Breast epithelium (tissue), 4 donors: ENCODE data around the gene CEP295NL. TPM values are rescaled to one million over a fixed set of nuclear protein-coding genes. Genes with fewer than 3 reads are reported as not detected.
"Not testable (repeated sequence)": the region's sequence is repeated elsewhere in the genome, so short reads cannot be mapped to it uniquely, and the experiment has no call there.

ENCODE experiments used
- DNase-seq, 2 donors: peaks; one replicate each; pipeline ENCODE4 v3.0.0-alpha.2; 2019; ENCODE audit warnings: low spot score in 2 of 2
- H3K27ac ChIP-seq, 2 donors: fragments of 200-600 bp; sonication (generic) in 1 of 2; one replicate each; pipeline ENCODE4 v1.5.1; 2016 to 2019; ENCODE audit warnings: mild to moderate bottlenecking in 1 of 2
- H3K27me3 ChIP-seq, 2 donors: fragments of 200-600 bp; sonication (generic) in 1 of 2; one replicate each; pipeline versions ENCODE4 v1.5.1 to v1.6.0; 2017 to 2019; ENCODE audit warnings: control low read depth in 1 of 2, mild to moderate bottlenecking in 1 of 2
- H3K36me3 ChIP-seq: fragments of 200-600 bp; one replicate; pipeline ENCODE4 v1.5.1; 2019
- H3K4me1 ChIP-seq, 2 donors: fragments of 200-600 bp; sonication (generic); one replicate each; pipeline ENCODE4 v1.5.1; 2016 to 2019; ENCODE audit warnings: control low read depth in 1 of 2
- H3K4me3 ChIP-seq, 3 donors: fragments of 200-600 bp; sonication (generic); 1 replicate in 2 of 3; 2 replicates in 1 of 3; pipeline ENCODE4 v1.5.1; 2016 to 2019; ENCODE audit warnings: mild to moderate bottlenecking in 3 of 3, moderate library complexity in 2 of 3
- H3K9me3 ChIP-seq, 2 donors: fragments of 200-600 bp; sonication (generic) in 1 of 2; one replicate each; pipeline ENCODE4 v1.5.1; 2016 to 2019; ENCODE audit warnings: control low read depth in 1 of 2
- POLR2A ChIP-seq: fragments of 450-650 bp; IDR thresholded peaks from one replicate; pipeline ENCODE4 v1.6.1; 2016; ENCODE audit warnings: antibody characterized with exemption, mild to moderate bottlenecking, moderate library complexity
- POLR2AphosphoS5 ChIP-seq, 3 donors: sonication (generic); formaldehyde crosslinking; IDR thresholded peaks; one replicate each; pipeline ENCODE4 v1.6.1; 2017; ENCODE audit warnings: antibody characterized with exemption in 3 of 3
- intact Hi-C: fragments of 100-400 bp; cut with DNase I; formaldehyde crosslinking; loops from one replicate; pipeline ENCODE4 v1.15.1; 2023; ENCODE audit warnings: low total_unique reads
- total RNA-seq, 3 donors: library from RNA; depleted of rRNA; stranded (reverse); fragments of >200 nt; gene quantifications; one replicate each; pipeline ENCODE4 v1.1.0, GENCODE V29; 2016
- TF ChIP-seq, protein P1 (sequence below), 3 donors: fragments of 450-650 bp; IDR thresholded peaks; one replicate each; pipeline ENCODE4 v1.5.1; 2016 to 2017; ENCODE audit warnings: antibody characterized with exemption in 3 of 3, mild to moderate bottlenecking in 3 of 3, moderate library complexity in 3 of 3

CEP295NL gene
- total RNA-seq, 3 donors from 2014 or later: 1.8 to 7.2 (median 2.6) TPM

- DNase-seq: no peak
- H3K9me3 ChIP-seq: peaks cover 13% of the 10 kb centered on the region in 2 donors
- no peaks in the 10 kb centered on the region for H3K27me3 ChIP-seq
- intact Hi-C loops: no loop called here
- no peak overlapping the region for H3K27ac ChIP-seq
- no peak overlapping the region for H3K4me3 ChIP-seq
- TF ChIP-seq, protein P1, sequence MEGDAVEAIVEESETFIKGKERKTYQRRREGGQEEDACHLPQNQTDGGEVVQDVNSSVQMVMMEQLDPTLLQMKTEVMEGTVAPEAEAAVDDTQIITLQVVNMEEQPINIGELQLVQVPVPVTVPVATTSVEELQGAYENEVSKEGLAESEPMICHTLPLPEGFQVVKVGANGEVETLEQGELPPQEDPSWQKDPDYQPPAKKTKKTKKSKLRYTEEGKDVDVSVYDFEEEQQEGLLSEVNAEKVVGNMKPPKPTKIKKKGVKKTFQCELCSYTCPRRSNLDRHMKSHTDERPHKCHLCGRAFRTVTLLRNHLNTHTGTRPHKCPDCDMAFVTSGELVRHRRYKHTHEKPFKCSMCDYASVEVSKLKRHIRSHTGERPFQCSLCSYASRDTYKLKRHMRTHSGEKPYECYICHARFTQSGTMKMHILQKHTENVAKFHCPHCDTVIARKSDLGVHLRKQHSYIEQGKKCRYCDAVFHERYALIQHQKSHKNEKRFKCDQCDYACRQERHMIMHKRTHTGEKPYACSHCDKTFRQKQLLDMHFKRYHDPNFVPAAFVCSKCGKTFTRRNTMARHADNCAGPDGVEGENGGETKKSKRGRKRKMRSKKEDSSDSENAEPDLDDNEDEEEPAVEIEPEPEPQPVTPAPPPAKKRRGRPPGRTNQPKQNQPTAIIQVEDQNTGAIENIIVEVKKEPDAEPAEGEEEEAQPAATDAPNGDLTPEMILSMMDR (IDR thresholded peaks at IDR 0.05): no peak
- TF ChIP-seq POLR2A (no peak), POLR2AphosphoS5 (IDR thresholded peaks at IDR 0.05) (no peak)
- H3K36me3 ChIP-seq: no peaks in the 10 kb centered on the region
- H3K4me1 ChIP-seq: peaks cover 0 to 2% of the 10 kb centered on the region in 2 donors
Observed at GRCh38 chr17:78947235-78948149, 44.5 kb upstream of the CEP295NL start.

DNA sequence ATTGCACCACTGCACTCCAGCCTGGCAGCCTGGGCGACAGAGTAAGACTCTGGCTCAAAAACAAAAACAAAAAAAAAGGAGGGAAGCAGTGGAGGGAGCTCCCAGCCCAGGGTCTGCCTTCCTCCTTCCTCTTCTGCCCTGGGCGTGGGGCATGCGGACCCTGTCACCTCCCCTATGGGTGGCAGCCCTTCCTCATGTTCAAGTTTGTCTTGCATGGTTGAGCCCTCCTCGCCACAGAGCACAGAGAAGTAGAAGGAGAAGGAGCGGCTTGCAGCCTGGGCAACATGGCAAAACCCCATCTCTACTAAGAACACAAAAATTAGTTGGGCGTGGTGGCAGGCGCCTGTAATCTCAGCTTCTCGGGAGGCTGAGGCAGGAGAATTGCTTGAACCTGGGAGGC is 43.6 kb upstream of the CEP295NL start:
- no peak for DNase-seq
- Histone ChIP-seq H3K4me3 (no peak overlapping the region), H3K9me3 (peaks cover 13% of the 10 kb centered on the region in 2 donors), H3K27ac (no peak overlapping the region), H3K27me3 (no peaks in the 10 kb centered on the region), H3K4me1 (no peaks in the 10 kb centered on the region), H3K36me3 (no peaks in the 10 kb centered on the region)
- TF ChIP-seq, protein P1 (IDR thresholded peaks at IDR 0.05): no peak
- TF ChIP-seq POLR2AphosphoS5 (IDR thresholded peaks at IDR 0.05) (no peak), POLR2A (no peak)
- intact Hi-C loops: no loop called here

DNA sequence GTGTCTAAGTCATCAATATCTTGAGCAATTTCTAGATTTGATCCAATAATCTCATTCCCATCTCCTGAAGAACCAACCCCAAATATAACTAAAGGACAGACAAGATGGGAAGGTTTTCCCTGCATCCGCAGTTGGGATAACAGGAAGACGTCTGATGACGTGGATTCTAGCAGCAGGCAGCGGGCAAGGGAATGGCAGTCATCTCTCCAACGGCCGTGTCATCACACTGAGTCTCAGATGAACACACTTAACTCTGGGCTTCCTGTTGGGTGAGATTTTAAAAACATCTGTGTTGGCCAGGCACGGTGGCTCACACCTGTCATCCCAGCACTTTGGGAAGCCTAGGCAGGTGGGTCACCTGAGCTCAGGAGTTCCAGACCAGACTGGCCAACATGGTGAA is 43.1 kb upstream of the CEP295NL start:
- no peaks in the 10 kb centered on the region for H3K27me3 ChIP-seq
- no peak for TF ChIP-seq POLR2AphosphoS5 (IDR thresholded peaks at IDR 0.05)
- TF ChIP-seq POLR2A: no peak
- TF ChIP-seq, protein P1 (IDR thresholded peaks at IDR 0.05): no peak
- no peak overlapping the region for H3K4me3 ChIP-seq
- no peak overlapping the region for H3K27ac ChIP-seq
- no peaks in the 10 kb centered on the region for H3K36me3 ChIP-seq
- intact Hi-C loops: no loop called here
- H3K4me1 ChIP-seq: no peaks in the 10 kb centered on the region
- DNase-seq: no peak
- H3K9me3 ChIP-seq: peaks cover 9 to 11% of the 10 kb centered on the region in 2 donors

DNA sequence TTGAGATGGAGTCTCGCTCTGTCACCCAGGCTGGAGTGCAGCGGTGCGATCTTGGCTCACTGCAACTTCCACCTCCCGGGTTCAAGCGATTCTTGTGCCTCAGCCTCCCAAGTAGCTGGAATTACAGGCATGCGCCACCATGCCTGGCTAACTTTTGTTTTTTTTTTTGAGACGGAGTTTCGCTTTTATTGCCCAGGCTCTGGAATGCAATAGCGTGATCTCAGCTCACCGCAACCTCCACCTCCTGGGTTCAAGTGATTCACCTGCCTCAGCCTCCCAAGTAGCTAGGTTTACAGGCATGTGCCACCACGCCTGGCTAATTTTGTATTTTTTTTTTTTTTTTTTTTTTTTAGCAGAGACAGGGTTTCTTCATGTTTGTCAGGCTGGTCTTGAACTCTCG is 42.5 kb upstream of the CEP295NL start:
- H3K4me1 ChIP-seq, DNase-seq, H3K9me3 ChIP-seq, H3K27ac ChIP-seq, H3K27me3 ChIP-seq, intact Hi-C loops, H3K36me3 ChIP-seq, H3K4me3 ChIP-seq: not testable (repeated sequence)

DNA sequence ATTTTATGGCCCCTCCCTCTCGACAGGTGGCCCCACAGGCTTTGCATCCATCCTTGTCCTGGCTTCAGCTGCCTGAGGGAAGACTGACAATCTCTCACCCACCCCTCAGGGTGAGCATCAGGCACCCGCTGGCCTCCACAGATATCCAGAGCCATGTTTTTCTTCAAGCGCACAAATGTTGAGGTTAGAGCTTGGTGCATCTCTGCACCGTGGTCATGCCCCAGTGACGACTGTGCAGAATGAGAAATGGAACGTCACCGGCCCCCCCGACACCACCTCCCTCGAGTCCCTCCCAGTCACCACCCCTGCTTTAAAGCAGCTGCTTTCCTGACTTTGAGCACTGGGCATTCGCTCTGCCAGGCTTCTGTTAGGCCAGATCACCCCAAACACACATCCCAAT is 42.0 kb upstream of the CEP295NL start:
- TF ChIP-seq, protein P1 (IDR thresholded peaks at IDR 0.05): no peak
- TF ChIP-seq POLR2AphosphoS5 (IDR thresholded peaks at IDR 0.05) (no peak), POLR2A (no peak)
- intact Hi-C loops: no loop called here
- Histone ChIP-seq H3K9me3 (no peaks in the 10 kb centered on the region), H3K4me1 (no peaks in the 10 kb centered on the region), H3K27me3 (no peaks in the 10 kb centered on the region), H3K27ac (no peak overlapping the region), H3K4me3 (no peak overlapping the region), H3K36me3 (no peaks in the 10 kb centered on the region)
- DNase-seq: no peak
